DOHH2 (cell line): ENCODE data around the gene PLA1A.

Source experiments
- EZH2phosphoT487 ChIP-seq: fragments of 200-600 bp; sonication (generic); IDR thresholded peaks from 2 replicates; pipeline ENCODE4 v1.6.1; 2017; ENCODE audit warnings: borderline replicate concordance, mild to moderate bottlenecking, antibody characterized with exemption, low read length, moderate library complexity, mixed read lengths
- TF ChIP-seq, protein P1 (sequence below): fragments of 200-600 bp; sonication (generic); IDR thresholded peaks from one replicate; pipeline ENCODE4 v1.5.1; 2014; ENCODE audit warnings: antibody characterized with exemption, mild to moderate bottlenecking, low read depth, low read length; ENCODE audit not compliant: poor library complexity, severe bottlenecking

DNA sequence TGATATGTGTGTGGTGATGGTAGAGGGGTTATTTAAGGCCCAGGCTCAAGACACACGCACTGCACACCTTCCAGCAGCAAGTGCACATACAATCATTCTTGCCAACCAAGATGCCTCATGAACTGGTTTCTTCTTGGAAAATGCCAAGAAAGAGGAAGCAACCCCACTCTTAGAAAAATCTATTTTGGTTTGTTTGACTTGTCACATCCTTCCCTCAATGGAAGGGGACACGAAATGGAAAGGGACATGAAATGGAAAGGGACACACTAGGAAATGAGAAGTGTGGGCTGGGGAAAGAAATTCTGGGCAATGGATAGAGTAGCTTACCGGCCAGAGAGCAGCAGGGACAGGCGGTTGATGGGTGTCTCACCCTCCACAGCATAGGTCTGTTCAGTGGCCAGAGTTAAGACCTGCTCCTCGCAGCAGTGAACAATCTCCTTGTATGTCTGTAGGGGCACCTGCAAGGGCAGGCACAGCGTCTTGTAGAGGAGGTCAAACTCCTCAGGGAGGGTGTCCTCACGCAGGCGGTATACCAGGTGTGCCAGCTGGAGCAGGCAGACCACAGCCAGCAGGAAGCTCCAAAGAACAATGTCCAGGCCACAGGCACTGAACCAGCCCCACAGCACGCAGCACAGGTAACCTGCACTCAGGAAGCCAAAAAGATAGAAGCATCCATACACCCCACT lies 62.1 kb downstream of the PLA1A start:
- TF ChIP-seq, protein P1, sequence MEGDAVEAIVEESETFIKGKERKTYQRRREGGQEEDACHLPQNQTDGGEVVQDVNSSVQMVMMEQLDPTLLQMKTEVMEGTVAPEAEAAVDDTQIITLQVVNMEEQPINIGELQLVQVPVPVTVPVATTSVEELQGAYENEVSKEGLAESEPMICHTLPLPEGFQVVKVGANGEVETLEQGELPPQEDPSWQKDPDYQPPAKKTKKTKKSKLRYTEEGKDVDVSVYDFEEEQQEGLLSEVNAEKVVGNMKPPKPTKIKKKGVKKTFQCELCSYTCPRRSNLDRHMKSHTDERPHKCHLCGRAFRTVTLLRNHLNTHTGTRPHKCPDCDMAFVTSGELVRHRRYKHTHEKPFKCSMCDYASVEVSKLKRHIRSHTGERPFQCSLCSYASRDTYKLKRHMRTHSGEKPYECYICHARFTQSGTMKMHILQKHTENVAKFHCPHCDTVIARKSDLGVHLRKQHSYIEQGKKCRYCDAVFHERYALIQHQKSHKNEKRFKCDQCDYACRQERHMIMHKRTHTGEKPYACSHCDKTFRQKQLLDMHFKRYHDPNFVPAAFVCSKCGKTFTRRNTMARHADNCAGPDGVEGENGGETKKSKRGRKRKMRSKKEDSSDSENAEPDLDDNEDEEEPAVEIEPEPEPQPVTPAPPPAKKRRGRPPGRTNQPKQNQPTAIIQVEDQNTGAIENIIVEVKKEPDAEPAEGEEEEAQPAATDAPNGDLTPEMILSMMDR: no peak
- TF ChIP-seq EZH2phosphoT487: no peak
